ENCODE measurements around the gene TNS3. TPM values are rescaled to one million over a fixed set of nuclear protein-coding genes. Genes with fewer than 3 reads are reported as not detected.

TNS3 gene
- polyA plus RNA-seq, 3 donors, result 5.2 to 30.3 (median 7.9) TPM

- intact Hi-C loops (cut with micrococcal nuclease), result loop anchor here in 1 of 2 donors (5.0 kb wide), 1 partner anchor 1337 kb away; no protein-coding TSS in a partner anchor
- Mint-ChIP-seq H3K36me3 (no peaks in the 10 kb centered on the region), H3K27ac (peak overlapping the region in 2 of 7 donors; percentile 3 to 69), H3K27me3 (ENCODE audit: low read depth in 3 of 3) (peaks cover 7 to 10% (median 8%) of the 10 kb centered on the region in 3 donors), H3K4me3 (peak overlapping the region; percentile 78 to 89), H3K4me1 (peaks cover 22% of the 10 kb centered on the region), H3K9me3 (peaks cover 0 to 3% (median 0%) of the 10 kb centered on the region in 7 donors)
- H4K20me1 ChIP-seq (ENCODE audit: insufficient read depth, low read length), result no peaks in the 10 kb centered on the region
- DNase-seq, result peak; percentile 57 to 74 (median 58)
- no peaks in the 10 kb centered on the region for H3K27me3 ChIP-seq (ENCODE audit: control insufficient read depth in 2 of 2, insufficient read depth in 2 of 2, low read length in 2 of 2)
- H3K79me2 ChIP-seq (ENCODE audit: insufficient read depth, low read length), result no peaks in the 10 kb centered on the region
- peak overlapping the region; percentile 59 for H3K9ac ChIP-seq (ENCODE audit: insufficient read depth, low read length, poor library complexity, severe bottlenecking)
- WGBS (ENCODE audit: insufficient coverage), result under 1% methylated on average over 61 of the region's 64 CpGs
- H3K36me3 ChIP-seq (replicated peaks in 1 of 2; ENCODE audit: control insufficient read depth in 1 of 2, insufficient read depth in 2 of 2, low read length in 2 of 2), result no peaks in the 10 kb centered on the region
- no peak overlapping the region for H3K27ac ChIP-seq (ENCODE audit: low read depth in 1 of 2, low read length in 2 of 2)
- H2AFZ ChIP-seq (ENCODE audit: insufficient read depth, low read depth, low read length, poor library complexity, severe bottlenecking), result peak overlapping the region; percentile 75
- TF ChIP-seq CTCF (IDR thresholded peaks at IDR 0.05), result peak; percentile 97
- peak overlapping the region; percentile 44 to 77 (median 57) for H3K4me3 ChIP-seq (replicated peaks in 1 of 3; ENCODE audit: low read depth in 2 of 3, low read length in 3 of 3)
- peak overlapping the region; percentile 84 for H3K4me2 ChIP-seq (replicated peaks; ENCODE audit: extremely low read depth, low read length, poor library complexity, severe bottlenecking)
- peaks cover 14 to 19% of the 10 kb centered on the region in 2 donors for H3K4me1 ChIP-seq (ENCODE audit: control insufficient read depth in 1 of 2, insufficient read depth in 2 of 2, low read length in 2 of 2)
- no peaks in the 10 kb centered on the region for H3K9me3 ChIP-seq (replicated peaks in 1 of 2; ENCODE audit: control insufficient read depth in 1 of 2, insufficient read depth in 1 of 2, low read length in 2 of 2)
Measured at GRCh38 chr7:47254081-47254977, 327.6 kb downstream of the TNS3 start.

DNA sequence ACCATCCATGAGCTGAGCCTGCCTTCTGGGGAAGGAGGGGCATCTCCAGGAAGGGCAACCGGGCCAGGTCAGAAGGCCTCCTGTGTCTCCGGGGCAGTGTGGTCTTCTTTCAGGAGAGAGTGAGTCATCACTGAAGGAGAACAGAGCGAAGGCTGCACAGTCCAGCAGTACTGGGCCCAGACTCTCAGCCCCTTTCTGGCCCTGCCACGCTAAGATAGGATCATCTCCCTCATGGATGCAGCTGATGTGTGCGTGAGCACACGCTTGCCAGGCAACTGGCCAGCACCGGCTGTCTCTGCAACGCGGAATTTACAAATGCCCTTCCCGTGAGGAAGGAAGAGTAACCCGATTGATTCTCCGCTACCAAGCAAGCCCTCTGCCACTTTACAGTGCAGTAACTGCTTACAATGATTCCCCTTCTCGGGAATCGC is 328.2 kb downstream of the TNS3 start:
- H4K20me1 ChIP-seq (ENCODE audit: insufficient read depth, low read length), result no peaks in the 10 kb centered on the region
- peak; percentile 26 to 64 (median 49) for DNase-seq

More for the DNA sequence above, 328.2 kb downstream of the TNS3 start:
- H3K9ac ChIP-seq (ENCODE audit: insufficient read depth, low read length, poor library complexity, severe bottlenecking), result peak overlapping the region; percentile 59
- H3K36me3 ChIP-seq (replicated peaks in 1 of 2; ENCODE audit: control insufficient read depth in 1 of 2, insufficient read depth in 2 of 2, low read length in 2 of 2), result no peaks in the 10 kb centered on the region
- Mint-ChIP-seq H3K4me3 (peak overlapping the region; percentile 78 to 89), H3K9me3 (peaks cover 0 to 3% (median 0%) of the 10 kb centered on the region in 7 donors), H3K27me3 (ENCODE audit: low read depth in 3 of 3) (peaks cover 7 to 10% (median 8%) of the 10 kb centered on the region in 3 donors), H3K36me3 (no peaks in the 10 kb centered on the region), H3K4me1 (peaks cover 22% of the 10 kb centered on the region), H3K27ac (peak overlapping the region in 4 of 7 donors; percentile 3 to 69 (median 65))
- peak overlapping the region; percentile 75 for H2AFZ ChIP-seq (ENCODE audit: insufficient read depth, low read depth, low read length, poor library complexity, severe bottlenecking)
- WGBS (ENCODE audit: insufficient coverage), result 0% methylated on average over 6 of the region's 14 CpGs
- H3K79me2 ChIP-seq (ENCODE audit: insufficient read depth, low read length), result no peaks in the 10 kb centered on the region
- no peak for TF ChIP-seq CTCF (IDR thresholded peaks at IDR 0.05)
- peaks cover 14 to 19% of the 10 kb centered on the region in 2 donors for H3K4me1 ChIP-seq (ENCODE audit: control insufficient read depth in 1 of 2, insufficient read depth in 2 of 2, low read length in 2 of 2)
- peak overlapping the region; percentile 44 to 77 (median 57) for H3K4me3 ChIP-seq (replicated peaks in 1 of 3; ENCODE audit: low read depth in 2 of 3, low read length in 3 of 3)
- H3K27ac ChIP-seq (ENCODE audit: low read depth in 1 of 2, low read length in 2 of 2), result no peak overlapping the region
- H3K27me3 ChIP-seq (ENCODE audit: control insufficient read depth in 2 of 2, insufficient read depth in 2 of 2, low read length in 2 of 2), result no peaks in the 10 kb centered on the region
- intact Hi-C loops (cut with micrococcal nuclease), result loop anchor here in 1 of 2 donors (5.0 kb wide), 1 partner anchor 1336 kb away; no protein-coding TSS in a partner anchor
- H3K4me2 ChIP-seq (replicated peaks; ENCODE audit: extremely low read depth, low read length, poor library complexity, severe bottlenecking), result peak overlapping the region; percentile 84
- H3K9me3 ChIP-seq (replicated peaks in 1 of 2; ENCODE audit: control insufficient read depth in 1 of 2, insufficient read depth in 1 of 2, low read length in 2 of 2), result no peaks in the 10 kb centered on the region

Measured in CD14-positive monocyte (primary cell).